Esophagus (tissue), 2 donors: ENCODE data around the gene RPL27A. TPM values are rescaled to one million over a fixed set of nuclear protein-coding genes. Genes with fewer than 3 reads are reported as not detected.

Source experiments
- H3K27ac ChIP-seq, 2 donors: one replicate each; pipeline ENCODE4 v1.5.1; 2013; ENCODE audit warnings: low read depth in 2 of 2, mild to moderate bottlenecking in 2 of 2, inconsistent platforms in 1 of 2, low read length in 1 of 2, moderate library complexity in 1 of 2
- H3K27me3 ChIP-seq, 2 donors: one replicate each; pipeline ENCODE4 v1.6.1; 2013; ENCODE audit warnings: low read length in 2 of 2, control low read depth in 1 of 2, mild to moderate bottlenecking in 1 of 2; ENCODE audit not compliant: insufficient read depth in 2 of 2, control insufficient read depth in 1 of 2
- H3K36me3 ChIP-seq, 2 donors: one replicate each; pipeline ENCODE4 v1.6.1; 2013; ENCODE audit warnings: low read length in 1 of 2; ENCODE audit not compliant: control insufficient read depth in 2 of 2, insufficient read depth in 2 of 2
- H3K4me1 ChIP-seq, 2 donors: one replicate each; pipeline ENCODE4 v1.6.1; 2013; ENCODE audit warnings: low read length in 1 of 2; ENCODE audit not compliant: control insufficient read depth in 2 of 2, insufficient read depth in 2 of 2
- H3K4me3 ChIP-seq, 2 donors: one replicate each; pipeline ENCODE4 v1.5.1; 2013; ENCODE audit warnings: low read length in 2 of 2, mild to moderate bottlenecking in 2 of 2, low read depth in 1 of 2, moderate library complexity in 1 of 2
- H3K9me3 ChIP-seq, 2 donors: one replicate each; pipeline ENCODE4 v1.6.1; 2013; ENCODE audit warnings: mild to moderate bottlenecking in 2 of 2, low read depth in 1 of 2, low read length in 1 of 2, moderate library complexity in 1 of 2; ENCODE audit not compliant: control insufficient read depth in 2 of 2, insufficient read depth in 1 of 2
- WGBS, 2 donors: extraction: QIAGEN DNeasy Blood & Tissue Kit; methylation state at CpG; one replicate each; pipeline ENCODE4 v1.1.7; 2013; 5-methylcytosine and 5-hydroxymethylcytosine counted together
- polyA plus RNA-seq, 2 donors: library from polyadenylated mRNA; stranded (reverse); fragments of 200-250 nt; gene quantifications; one replicate each; pipeline ENCODE4 v1.2.3, GENCODE V29; 2013
- donor health status: healthy with polysubstance abuse.
- donor health status: Bipolar disorder and iron deficiency.

The RPL27A gene
- polyA plus RNA-seq, 2 donors: 2,629 to 4,238 TPM

- H3K4me1 ChIP-seq: no peaks in the 10 kb centered on the region
- H3K27me3 ChIP-seq: no peaks in the 10 kb centered on the region
- H3K27ac ChIP-seq: no peak overlapping the region
- no peaks in the 10 kb centered on the region for H3K9me3 ChIP-seq
- peaks cover 17 to 35% of the 10 kb centered on the region in 2 donors for H3K36me3 ChIP-seq
- 87 to 89% methylated on average over 7 of the region's 7 CpGs for WGBS, 2 donors
- H3K4me3 ChIP-seq: no peak overlapping the region
Observed at GRCh38 chr11:8693555-8693954, 11.0 kb downstream of the RPL27A start.

GRCh38 chr11:8694137-8694536, 11.5 kb downstream of the RPL27A start:
- Histone ChIP-seq H3K4me1 (no peaks in the 10 kb centered on the region), H3K9me3 (no peaks in the 10 kb centered on the region), H3K27ac (peak overlapping the region in 1 of 2 donors; percentile 37), H3K36me3 (peaks cover 17 to 38% of the 10 kb centered on the region in 2 donors), H3K4me3 (no peak overlapping the region), H3K27me3 (no peaks in the 10 kb centered on the region)
- WGBS, 2 donors: 66 to 70% methylated on average over 5 of the region's 5 CpGs

DNA sequence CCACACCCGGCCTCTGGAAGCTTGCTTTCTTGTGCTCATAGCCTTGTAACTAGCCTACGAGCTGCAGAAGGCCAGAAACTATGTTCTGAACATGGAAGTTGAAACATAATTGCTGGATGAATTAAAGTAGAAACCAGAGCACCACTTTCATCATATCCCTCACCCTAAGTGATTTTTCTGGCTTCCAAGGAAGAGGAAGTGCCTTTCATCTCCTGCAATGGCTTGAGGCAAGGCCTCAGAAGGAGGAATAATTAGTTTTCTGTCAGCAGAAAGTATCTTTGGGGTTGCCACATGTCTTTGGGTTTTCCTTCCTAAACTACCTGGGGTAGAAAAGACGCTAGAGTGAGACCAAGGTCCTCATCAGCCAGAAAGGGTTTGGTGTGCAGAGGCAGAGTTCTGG, 14.5 kb downstream of the RPL27A start:
- no peak overlapping the region for H3K27ac ChIP-seq
- H3K36me3 ChIP-seq: peaks cover 23 to 50% of the 10 kb centered on the region in 2 donors
- H3K9me3 ChIP-seq: no peaks in the 10 kb centered on the region

GRCh38 chr11:8698379-8698851, 15.8 kb downstream of the RPL27A start:
- Histone ChIP-seq H3K27me3 (no peaks in the 10 kb centered on the region), H3K4me1 (peaks cover 0 to 4% of the 10 kb centered on the region in 2 donors), H3K36me3 (peaks cover 23 to 59% of the 10 kb centered on the region in 2 donors), H3K27ac (no peak overlapping the region), H3K9me3 (no peaks in the 10 kb centered on the region), H3K4me3 (no peak overlapping the region)
- 76 to 77% methylated on average over 5 of the region's 5 CpGs for WGBS, 2 donors

More for the DNA sequence above, 14.5 kb downstream of the RPL27A start:
- Histone ChIP-seq H3K4me1 (peaks cover 0 to 3% of the 10 kb centered on the region in 2 donors), H3K4me3 (no peak overlapping the region), H3K27me3 (no peaks in the 10 kb centered on the region)
- 92 to 94% methylated on average over 3 of the region's 3 CpGs for WGBS, 2 donors

- Histone ChIP-seq H3K4me3 (no peak overlapping the region), H3K9me3 (no peaks in the 10 kb centered on the region), H3K36me3 (peaks cover 25 to 60% of the 10 kb centered on the region in 2 donors), H3K4me1 (peaks cover 0 to 4% of the 10 kb centered on the region in 2 donors), H3K27me3 (no peaks in the 10 kb centered on the region), H3K27ac (peak overlapping the region in 1 of 2 donors; percentile 56)
- 73 to 78% methylated on average over 11 of the region's 11 CpGs for WGBS, 2 donors
Observed at GRCh38 chr11:8698917-8699441, 16.4 kb downstream of the RPL27A start.

GRCh38 chr11:8699903-8700302, 17.3 kb downstream of the RPL27A start:
- H3K4me3 ChIP-seq: no peak overlapping the region
- peaks cover 23 to 58% of the 10 kb centered on the region in 2 donors for H3K36me3 ChIP-seq
- 28 to 34% methylated on average over 3 of the region's 3 CpGs for WGBS, 2 donors
- peaks cover 0 to 4% of the 10 kb centered on the region in 2 donors for H3K4me1 ChIP-seq
- H3K27ac ChIP-seq: peak overlapping the region; percentile 29 to 77
- H3K9me3 ChIP-seq: no peaks in the 10 kb centered on the region
- H3K27me3 ChIP-seq: no peaks in the 10 kb centered on the region

GRCh38 chr11:8701891-8702597, 19.5 kb downstream of the RPL27A start:
- peak overlapping the region; percentile 14 to 16 for H3K27ac ChIP-seq
- 89 to 93% methylated on average over 10 of the region's 10 CpGs for WGBS, 2 donors
- H3K9me3 ChIP-seq: no peaks in the 10 kb centered on the region
- peaks cover 0 to 4% of the 10 kb centered on the region in 2 donors for H3K4me1 ChIP-seq
- H3K36me3 ChIP-seq: peaks cover 24 to 54% of the 10 kb centered on the region in 2 donors
- H3K27me3 ChIP-seq: no peaks in the 10 kb centered on the region
- no peak overlapping the region for H3K4me3 ChIP-seq

- peak overlapping the region in 1 of 2 donors; percentile 14 for H3K27ac ChIP-seq
- 89 to 93% methylated on average over 14 of the region's 14 CpGs for WGBS, 2 donors
Observed at GRCh38 chr11:8702598-8702915, 20.0 kb downstream of the RPL27A start.

GRCh38 chr11:8704136-8704535, 21.5 kb downstream of the RPL27A start:
- Histone ChIP-seq H3K27me3 (no peaks in the 10 kb centered on the region), H3K4me1 (peaks cover 4 to 7% of the 10 kb centered on the region in 2 donors), H3K36me3 (peaks cover 18 to 41% of the 10 kb centered on the region in 2 donors), H3K27ac (no peak overlapping the region), H3K9me3 (no peaks in the 10 kb centered on the region), H3K4me3 (no peak overlapping the region)
- WGBS, 2 donors: 90 to 91% methylated on average over 2 of the region's 2 CpGs

More at GRCh38 chr11:8702598-8702915, 20.0 kb downstream of the RPL27A start:
- Histone ChIP-seq H3K4me3 (no peak overlapping the region), H3K9me3 (no peaks in the 10 kb centered on the region), H3K27me3 (no peaks in the 10 kb centered on the region), H3K36me3 (peaks cover 20 to 50% of the 10 kb centered on the region in 2 donors), H3K4me1 (peaks cover 3 to 4% of the 10 kb centered on the region in 2 donors)
